GM23338 (cell line): ENCODE data around the gene ARHGAP10.

Experiments
- CTCF ChIP-seq, 2 experiments: fragments of 200-600 bp in 1 of 2; sonication (generic) in 1 of 2; conservative IDR thresholded peaks; 2 replicates each; pipeline versions ENCODE4 v1.5.1 to v1.6.1; 2016 to 2017; ENCODE audit warnings: antibody characterized with exemption in 2 of 2, low read depth in 2 of 2, mild to moderate bottlenecking in 2 of 2, moderate library complexity in 1 of 2
- EZH2 ChIP-seq: fragments of 200-600 bp; sonication (generic); IDR thresholded peaks from one replicate; pipeline ENCODE4 v1.8.0; 2017; ENCODE audit warnings: antibody characterized with exemption, mild to moderate bottlenecking, low read depth; ENCODE audit not compliant: unreplicated experiment
- POLR2AphosphoS5 ChIP-seq: IDR thresholded peaks from 2 replicates; pipeline ENCODE4 v1.6.1; 2016; ENCODE audit warnings: antibody characterized with exemption, low read depth

DNA sequence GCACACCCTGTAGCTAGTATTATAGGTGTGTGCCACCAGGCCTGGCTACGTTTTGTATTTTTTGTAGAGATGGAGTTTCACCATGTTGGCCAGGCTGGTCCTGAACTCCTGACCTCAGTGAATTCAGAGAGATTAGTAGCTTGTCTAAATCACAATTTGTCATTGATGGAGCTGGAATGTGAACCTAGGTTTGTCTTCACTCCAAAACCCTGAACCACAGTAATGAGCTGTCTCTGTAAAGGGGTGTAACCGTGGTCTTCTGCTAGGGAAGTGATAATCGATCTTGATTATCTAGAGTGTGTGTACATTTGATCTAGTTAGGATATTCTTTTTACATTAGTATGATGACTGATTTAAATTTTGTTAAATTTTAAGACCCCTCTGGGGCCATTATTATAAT lies 8.3 kb downstream of the ARHGAP10 start:
- TF ChIP-seq CTCF (conservative IDR thresholded peaks at IDR 0.05; ENCODE audit: low read depth in 2 of 2): no peak
- TF ChIP-seq EZH2: no peak
- no peak for TF ChIP-seq POLR2AphosphoS5
